Measurements from ENCODE around the gene ARHGAP30. TPM values are rescaled to one million over a fixed set of nuclear protein-coding genes. Genes with fewer than 3 reads are reported as not detected.
"Not testable (repeated sequence)": the region's sequence is repeated elsewhere in the genome, so short reads cannot be mapped to it uniquely, and the experiment has no call there.

ARHGAP30 gene
- total RNA-seq, result 2.4 TPM
- long read RNA-seq, partial matches to known transcripts, result 2 of 5 reads
- long read RNA-seq, other reads (novel, unspliced or antisense), result 2 of 5 reads

- Histone ChIP-seq H3K27me3 (ENCODE audit: low read depth) (peaks cover 22% of the 10 kb centered on the region), H3K4me1 (no peaks in the 10 kb centered on the region), H3K36me3 (no peaks in the 10 kb centered on the region), H3K9me3 (replicated peaks) (no peaks in the 10 kb centered on the region), H3K27ac (replicated peaks) (peak within 1 kb of the TSS; percentile 66), H3K4me3 (peak within 1 kb of the TSS; percentile 49)
- DNase-seq, result peak; percentile 62
- intact Hi-C loops (cut with micrococcal nuclease), result no loop called here
- no peak for TF ChIP-seq CTCF (IDR thresholded peaks at IDR 0.05; ENCODE audit: borderline replicate concordance)
Observed at GRCh38 chr1:161069731-161070270, at the start of gene ARHGAP30. ARHGAP30 (minus strand) TSS chr1:161069891; CDS start chr1:161069624, 267 bp downstream.

- peak within 1 kb of the TSS; percentile 87 for H3K4me3 ChIP-seq
- H3K27ac ChIP-seq (replicated peaks), result peak within 1 kb of the TSS; percentile 91
- H3K27me3 ChIP-seq (ENCODE audit: low read depth), result no peaks in the 10 kb centered on the region
- DNase-seq, result peak; percentile 90
- no peak for TF ChIP-seq CTCF (IDR thresholded peaks at IDR 0.05; ENCODE audit: borderline replicate concordance)
- H3K36me3 ChIP-seq, result peaks cover 32% of the 10 kb centered on the region
- peaks cover 87% of the 10 kb centered on the region for H3K4me1 ChIP-seq
- intact Hi-C loops (cut with micrococcal nuclease), result no loop called here
- H3K9me3 ChIP-seq (replicated peaks), result no peaks in the 10 kb centered on the region
Observed at GRCh38 chr1:161117759-161118581, 48.3 kb upstream of the ARHGAP30 start, which contains the start of the genes NIT1 and PFDN2. NIT1 (plus strand) TSS chr1:161118105; CDS start chr1:161118177, 72 bp downstream. PFDN2 (minus strand) TSS chr1:161118037; CDS start chr1:161118026, 11 bp downstream.

GRCh38 chr1:161115961-161116360 lies 46.3 kb upstream of the ARHGAP30 start:
- Histone ChIP-seq H3K36me3 (peaks cover 12% of the 10 kb centered on the region), H3K4me1 (peaks cover 98% of the 10 kb centered on the region)
- intact Hi-C loops (cut with micrococcal nuclease); H3K27me3 ChIP-seq (ENCODE audit: low read depth); H3K27ac ChIP-seq (replicated peaks); H3K4me3 ChIP-seq; DNase-seq; H3K9me3 ChIP-seq (replicated peaks): not testable (repeated sequence)

GRCh38 chr1:161115132-161115711 lies 45.5 kb upstream of the ARHGAP30 start:
- H3K27ac ChIP-seq (replicated peaks), result no peak overlapping the region
- H3K9me3 ChIP-seq (replicated peaks), result no peaks in the 10 kb centered on the region
- DNase-seq, result no peak
- H3K27me3 ChIP-seq (ENCODE audit: low read depth), result no peaks in the 10 kb centered on the region
- peaks cover 90% of the 10 kb centered on the region for H3K4me1 ChIP-seq
- no peak for TF ChIP-seq CTCF (IDR thresholded peaks at IDR 0.05; ENCODE audit: borderline replicate concordance)
- peaks cover 4% of the 10 kb centered on the region for H3K36me3 ChIP-seq
- intact Hi-C loops (cut with micrococcal nuclease), result no loop called here
- no peak overlapping the region for H3K4me3 ChIP-seq

GRCh38 chr1:161114556-161114955 lies 44.9 kb upstream of the ARHGAP30 start:
- no peak for TF ChIP-seq CTCF (IDR thresholded peaks at IDR 0.05; ENCODE audit: borderline replicate concordance)
- intact Hi-C loops (cut with micrococcal nuclease), result no loop called here
- H3K36me3 ChIP-seq, result peaks cover 7% of the 10 kb centered on the region
- peaks cover 84% of the 10 kb centered on the region for H3K4me1 ChIP-seq
- H3K4me3 ChIP-seq, result no peak overlapping the region
- no peak for DNase-seq
- no peaks in the 10 kb centered on the region for H3K27me3 ChIP-seq (ENCODE audit: low read depth)
- no peaks in the 10 kb centered on the region for H3K9me3 ChIP-seq (replicated peaks)
- no peak overlapping the region for H3K27ac ChIP-seq (replicated peaks)
